GM12878 (cell line): Measurements from ENCODE around the gene ZNF512B. TPM values are rescaled to one million over a fixed set of nuclear protein-coding genes. Genes with fewer than 3 reads are reported as not detected.

Source experiments
- ATAC-seq: fragments of 200-7000 bp; cut with Tn5 transposase; 3 replicates; pipeline ENCODE4 v1.9.1; 2020; ENCODE audit warnings: mild to moderate bottlenecking, moderate library complexity
- BruUV-seq: library from RNA; stranded (reverse); fragments of 400-500 nt; replicated peaks from 2 replicates; lab custom pipeline; 2021; lab: Mats Ljungman, UMichigan
- CTCF ChIA-PET: fragments of 300-600 bp; sonication (Branson Sonifier 250); formaldehyde crosslinking; extraction: SDS; loops from one replicate; lab custom pipeline; 2021; ENCODE audit warnings: inconsistent platforms; lab: Yijun Ruan, JAX
- POLR2A ChIA-PET: fragments of 350-600 bp; formaldehyde crosslinking; extraction: SDS; loops from one replicate; lab custom pipeline; 2021; ENCODE audit warnings: inconsistent platforms; lab: Charles Lee
- RAD21 ChIA-PET: fragments of 300-600 bp; sonication (Branson Sonifier 250); formaldehyde crosslinking; loops from one replicate; lab custom pipeline; 2023; ENCODE audit warnings: antibody characterized with exemption; ENCODE audit not compliant: unreplicated experiment; lab: Charles Lee
- SMC1A ChIA-PET: fragments of 300-600 bp; sonication (Branson Sonifier 250); formaldehyde crosslinking; loops from one replicate; lab custom pipeline; 2023; ENCODE audit not compliant: unreplicated experiment, uncharacterized antibody; lab: Charles Lee
- DNase-seq: peaks from one replicate; pipeline ENCODE4 v3.0.0-alpha.2; 2011; ENCODE audit warnings: low read depth, low spot score
- FAIRE-seq: peaks from 3 replicates; lab custom pipeline; 2011; peaks lifted over from hg19 to GRCh38; lab: Jason Lieb, UNC
- H2AFZ ChIP-seq: 2 replicates; pipeline ENCODE4 v1.6.0; 2011; ENCODE audit warnings: low read depth, low read length, control low read depth; ENCODE audit not compliant: control insufficient read depth
- H3K27ac ChIP-seq: 2 replicates; pipeline ENCODE4 v1.5.1; 2011; ENCODE audit warnings: control low read depth; ENCODE audit not compliant: control insufficient read depth, insufficient read depth
- H3K27me3 ChIP-seq, 2 experiments: replicated peaks in 1 of 2; 2 replicates each; pipeline versions ENCODE4 v1.6.0 to v1.6.1; 2011; ENCODE audit warnings: low read length in 1 of 2; ENCODE audit not compliant: control insufficient read depth in 2 of 2, insufficient read depth in 2 of 2
- H3K36me3 ChIP-seq, 2 experiments: 2 replicates each; pipeline ENCODE4 v1.5.1; 2011; ENCODE audit warnings: low read length in 1 of 2; ENCODE audit not compliant: control insufficient read depth in 2 of 2, insufficient read depth in 2 of 2
- H3K4me1 ChIP-seq: 2 replicates; pipeline ENCODE4 v1.6.1; 2011; ENCODE audit warnings: mild to moderate bottlenecking, low read length, moderate library complexity, mixed read lengths; ENCODE audit not compliant: control insufficient read depth, insufficient read depth
- H3K4me2 ChIP-seq: 2 replicates; pipeline ENCODE4 v1.6.0; 2011; ENCODE audit warnings: control low read depth; ENCODE audit not compliant: control insufficient read depth, insufficient read depth
- H3K4me3 ChIP-seq: fragments of 200-600 bp; sonication (generic); 2 replicates; pipeline ENCODE4 v1.5.1; 2016
- H3K79me2 ChIP-seq: 2 replicates; pipeline ENCODE4 v1.6.0; 2011; ENCODE audit warnings: low read length; ENCODE audit not compliant: control insufficient read depth, insufficient read depth
- H3K9ac ChIP-seq: 2 replicates; pipeline ENCODE4 v1.8.0; 2011; ENCODE audit warnings: low read length, control low read depth, mixed read lengths; ENCODE audit not compliant: control insufficient read depth, insufficient read depth
- H3K9me3 ChIP-seq: replicated peaks from 3 replicates; pipeline ENCODE4 v1.5.1; 2011; ENCODE audit warnings: mild to moderate bottlenecking, low read length; ENCODE audit not compliant: control insufficient read depth, insufficient read depth
- H4K20me1 ChIP-seq: 2 replicates; pipeline ENCODE4 v1.6.0; 2011; ENCODE audit not compliant: control insufficient read depth, insufficient read depth
- EED ChIP-seq: sonication (generic); IDR thresholded peaks from 2 replicates; pipeline ENCODE4 v1.6.1; 2016; ENCODE audit warnings: antibody characterized with exemption, low read depth
- FOXM1 ChIP-seq: IDR thresholded peaks from 2 replicates; pipeline ENCODE4 v1.6.1; 2012; ENCODE audit warnings: low read depth, mild to moderate bottlenecking, inconsistent platforms, low read length, moderate library complexity
- JUNB ChIP-seq: IDR thresholded peaks from 2 replicates; pipeline ENCODE4 v1.6.1; 2016; ENCODE audit warnings: antibody characterized with exemption, mild to moderate bottlenecking
- KLF5 ChIP-seq: fragments of 450-650 bp; IDR thresholded peaks from 2 replicates; pipeline ENCODE4 v1.6.1; 2014; ENCODE audit warnings: mild to moderate bottlenecking; ENCODE audit not compliant: partially characterized antibody
- RELB ChIP-seq: fragments of 450-650 bp; IDR thresholded peaks from 2 replicates; pipeline ENCODE4 v1.6.1; 2017; ENCODE audit warnings: low read depth, mild to moderate bottlenecking, moderate library complexity
- RFX5 ChIP-seq: IDR thresholded peaks from 2 replicates; pipeline ENCODE4 v1.6.1; 2011; ENCODE audit warnings: low read depth, low read length, improper control_type of control experiment
- WGBS: methylation state at CpG from one replicate; pipeline ENCODE4 v1.1.6; 2016; ENCODE audit warnings: low lambda C conversion rate; ENCODE audit not compliant: insufficient replicate concordance, insufficient coverage; ENCODE audit errors: missing lambda C conversion rate; 5-methylcytosine and 5-hydroxymethylcytosine counted together
- in situ Hi-C: fragments of 300-500 bp; cut with MboI; formaldehyde crosslinking; loops from 9 replicates; pipeline ENCODE4 v1.14.3; 2018; ENCODE audit warnings: mixed read lengths
- intact Hi-C: fragments of 100-400 bp; cut with micrococcal nuclease; formaldehyde crosslinking; loops from one replicate; pipeline ENCODE4 v1.14.2; 2022; ENCODE audit not compliant: unreplicated experiment
- polyA plus RNA-seq, 11 experiments: library from polyadenylated mRNA; depleted of rRNA in 4 of 11; unstranded in 6 of 11; stranded (reverse) in 5 of 11; fragments of >200 nt; fragmentation: Nextera tagmentation in 4 of 11; fragmentation: Illumina TruSeq in 1 of 11; extraction: Ambion mirVana in 4 of 11; extraction: Trizol in 1 of 11; gene quantifications; 1 replicate in 1 of 11; 2 replicates in 10 of 11; pipeline versions ENCODE4 v1.2.1 to v1.2.3, GENCODE V29; 2011 to 2016; ENCODE audit warnings: inconsistent platforms in 2 of 11, missing spikeins in 2 of 11, low read depth in 1 of 11
- total RNA-seq, 4 experiments: library from RNA; depleted of rRNA in 3 of 4; stranded (reverse); fragments of >200 nt in 3 of 4; fragmentation: Illumina TruSeq in 1 of 4; extraction: Trizol in 1 of 4; gene quantifications; 2 replicates each; pipeline versions ENCODE4 v1.2.1 to v1.2.3, GENCODE V29; 2013 to 2021

Gene ZNF512B
- total and polyA plus RNA-seq, 10 of the 15 experiments (the other 5 are each of a cell fraction or from before 2014, with no cell fraction given), result 0.06 to 23.9 (median 4.0) TPM

GRCh38 chr20:63943808-63944077, 26.0 kb downstream of the ZNF512B start:
- ChIA-PET CTCF (no interaction called here), SMC1A (no interaction called here), RAD21 (no interaction called here), POLR2A (no interaction called here)
- no peak overlapping the region for H3K27ac ChIP-seq
- H3K79me2 ChIP-seq, result peaks cover 13% of the 10 kb centered on the region
- ATAC-seq, result no peak
- no peaks in the 10 kb centered on the region; the same call in 2 of the 3 replicates for H3K9me3 ChIP-seq
- no peak for FAIRE-seq
- intact Hi-C loops (no loop called here), in situ Hi-C loops (no loop called here)
- H3K9ac ChIP-seq, result no peak overlapping the region
- no peaks in the 10 kb centered on the region for H3K27me3 ChIP-seq
- no peak for TF ChIP-seq KLF5
- TF ChIP-seq FOXM1, result no peak
- TF ChIP-seq RELB, result no peak
- TF ChIP-seq JUNB, result no peak
- TF ChIP-seq RFX5, result no peak
- no peak for TF ChIP-seq EED
- peaks cover 13% of the 10 kb centered on the region for H3K4me1 ChIP-seq
- no peak overlapping the region for H3K4me3 ChIP-seq
- H3K36me3 ChIP-seq, result peaks cover 17 to 47% of the 10 kb centered on the region in 2 experiments; a peak in 3 of 4 replicates
- 98% methylated on average over 3 of the region's 3 CpGs for WGBS
- H4K20me1 ChIP-seq, result peaks cover 1% of the 10 kb centered on the region; the same call in 1 of the 2 replicates
- no peak overlapping the region for H2AFZ ChIP-seq
- no TSS peak for BruUV-seq
- no peak for DNase-seq
- no peak overlapping the region for H3K4me2 ChIP-seq
